HG03469 (cell line): Measurements from ENCODE around the gene KIF3A.

Experiments
- ATAC-seq: cut with Tn5 transposase; IDR thresholded peaks from one replicate; pipeline ENCODE4 v1.9.1; 2021; ENCODE audit warnings: mild to moderate bottlenecking, moderate library complexity, moderate number of reproducible peaks; ENCODE audit not compliant: unreplicated experiment

The KIF3A gene

DNA sequence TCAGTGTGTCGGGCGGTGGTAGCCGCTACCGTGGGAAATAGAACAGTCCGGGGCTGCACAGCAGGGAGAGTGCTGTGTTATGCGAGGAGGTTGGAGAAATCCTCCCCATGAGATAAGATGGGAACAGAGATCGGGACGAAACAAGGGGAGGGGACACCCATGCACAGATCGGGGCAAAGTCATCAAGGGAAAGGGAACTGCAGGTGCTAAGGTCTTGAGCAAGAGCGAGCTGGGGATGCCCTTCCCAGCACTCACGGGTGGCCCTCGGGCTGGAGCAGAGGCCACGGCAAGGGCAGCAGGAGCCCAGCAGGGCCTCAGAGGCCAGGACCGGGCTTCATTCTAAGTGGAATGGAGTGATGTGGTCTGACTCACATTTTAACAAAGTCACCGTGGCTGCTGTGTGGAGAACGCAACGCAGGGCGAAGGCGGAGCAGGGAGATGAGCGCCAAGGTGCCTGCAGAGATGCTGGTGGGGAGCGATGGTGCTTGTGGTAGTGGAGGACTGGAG, 71.7 kb downstream of the KIF3A start:
- no peak for ATAC-seq

DNA sequence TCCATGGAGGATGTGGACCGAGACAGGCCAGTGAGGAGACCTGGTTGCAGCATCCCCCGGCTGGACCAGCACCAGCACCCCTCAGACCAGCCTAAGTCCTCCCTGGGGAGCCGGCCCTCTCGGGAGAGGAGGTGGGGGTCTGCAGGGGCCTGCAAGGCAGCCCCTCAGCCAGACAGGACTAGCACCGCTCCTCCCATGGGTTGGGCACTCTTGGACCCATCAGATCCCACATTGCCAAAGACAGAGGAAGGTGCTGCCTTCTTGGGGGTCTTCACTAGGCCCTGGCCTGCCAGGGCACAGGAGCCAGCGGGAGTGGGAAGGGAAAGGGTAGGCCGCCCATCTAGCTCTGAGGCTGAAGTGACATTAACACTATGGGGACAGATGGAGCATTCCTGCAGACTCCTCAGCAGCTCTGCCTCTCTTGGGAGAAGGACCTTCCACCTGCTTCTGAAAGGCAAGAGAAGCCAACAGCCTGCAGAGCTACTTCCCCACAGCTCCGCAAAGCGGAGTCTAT, 72.6 kb downstream of the KIF3A start:
- no peak for ATAC-seq

DNA sequence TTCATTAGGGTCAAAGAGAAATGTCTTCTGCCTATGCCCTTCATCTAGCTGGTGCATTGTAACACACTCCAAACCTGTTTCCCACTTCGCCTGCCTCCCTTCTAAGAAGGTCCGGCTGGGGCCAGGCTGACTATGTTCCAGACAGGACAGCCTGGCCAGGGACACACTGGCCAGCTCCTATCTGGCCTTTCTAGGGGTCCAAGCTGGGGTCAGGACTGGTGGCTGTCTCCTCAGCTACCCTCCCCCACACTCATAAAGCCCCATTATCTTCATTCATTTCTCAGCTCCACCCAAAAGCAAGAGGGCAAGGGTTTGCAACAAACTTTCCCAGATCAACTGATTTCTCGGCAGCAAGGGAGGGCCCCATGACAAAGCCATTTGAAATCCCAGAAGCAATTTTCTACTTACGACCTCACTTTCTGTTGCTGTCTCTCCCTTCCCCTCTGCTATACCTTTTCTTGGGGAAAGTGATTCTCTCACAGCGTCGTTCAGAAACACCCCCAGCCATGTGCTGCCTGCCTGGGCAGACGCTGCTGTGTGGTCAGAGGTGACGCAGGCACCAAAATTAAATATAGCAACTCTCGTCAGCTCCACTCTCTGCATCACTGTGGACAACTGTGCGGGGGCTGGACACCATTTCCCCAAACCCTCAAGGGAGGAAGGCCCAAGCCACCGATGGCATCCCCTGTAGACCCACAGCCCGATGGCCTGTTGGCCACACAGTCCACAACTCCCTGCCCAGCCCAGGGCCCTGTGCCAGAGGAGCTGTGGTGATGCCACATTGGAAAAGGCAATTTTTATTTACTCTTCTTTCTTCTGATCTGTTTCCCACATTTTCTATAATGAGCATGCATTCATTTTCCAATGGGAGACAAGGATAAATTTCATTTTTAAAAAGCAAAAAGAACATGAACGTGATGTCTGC, 73.3 kb downstream of the KIF3A start:
- ATAC-seq = peak; percentile 42

DNA sequence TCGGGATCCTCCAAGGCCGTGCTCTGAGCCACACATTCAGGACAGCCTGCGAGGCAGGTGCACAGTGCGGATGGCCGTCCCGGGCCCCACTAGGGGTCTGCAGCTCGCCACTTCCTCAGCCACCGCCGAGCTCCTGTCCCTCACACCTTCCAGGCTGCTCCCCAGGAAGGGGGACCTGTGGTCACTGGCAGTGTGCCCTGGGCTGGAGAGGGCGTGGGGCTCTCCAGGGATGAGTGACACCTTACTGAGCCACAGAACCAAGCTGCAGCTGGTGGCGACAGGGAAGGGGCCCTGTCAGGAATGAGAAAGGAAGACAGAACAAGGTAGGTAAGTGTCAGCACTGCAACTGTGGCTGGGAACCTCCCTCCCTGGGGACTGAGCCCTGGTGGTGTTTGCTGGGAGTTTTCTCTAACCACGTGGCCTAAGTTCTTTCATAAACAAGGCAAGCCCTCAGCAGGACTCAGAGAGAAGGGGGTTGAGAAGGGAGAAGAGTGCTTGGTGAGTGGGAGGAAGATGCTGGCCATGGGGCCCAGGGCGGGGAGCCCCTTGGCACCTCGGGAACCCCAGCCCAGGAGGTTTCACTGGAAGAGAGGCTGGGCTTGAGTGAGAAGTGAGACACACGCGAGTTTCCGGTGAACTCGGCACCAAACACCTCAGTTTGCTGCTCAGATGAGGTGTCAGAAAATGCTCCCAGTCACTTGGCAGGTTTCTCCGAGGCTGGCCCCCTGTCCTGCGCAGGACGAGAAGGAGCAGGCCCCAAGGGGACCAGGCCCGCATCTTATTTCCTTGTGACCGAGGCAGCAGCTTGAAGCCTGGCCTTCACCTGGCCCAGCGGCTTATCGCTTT, 74.2 kb downstream of the KIF3A start:
- peak; percentile 53 for ATAC-seq

DNA sequence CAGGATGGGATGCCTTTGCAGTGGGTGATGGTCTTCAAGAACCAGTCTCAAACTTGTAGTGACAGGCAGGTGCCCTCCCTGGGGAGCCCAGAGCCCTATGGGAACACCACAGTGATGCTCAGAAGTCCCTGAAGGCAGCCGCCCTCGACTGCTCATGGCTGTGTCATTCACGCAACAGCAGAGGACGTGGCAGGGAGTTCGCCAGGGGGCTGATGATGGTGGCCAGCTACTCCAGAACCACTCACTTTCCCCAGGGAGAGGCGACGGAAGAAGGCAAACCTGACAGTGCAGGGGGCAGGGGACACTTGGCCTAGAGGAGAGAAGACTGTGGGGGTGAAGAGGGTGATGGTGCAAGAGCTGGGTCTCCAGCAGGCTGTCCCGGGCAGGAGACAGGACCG, 75.3 kb downstream of the KIF3A start:
- ATAC-seq = no peak

DNA sequence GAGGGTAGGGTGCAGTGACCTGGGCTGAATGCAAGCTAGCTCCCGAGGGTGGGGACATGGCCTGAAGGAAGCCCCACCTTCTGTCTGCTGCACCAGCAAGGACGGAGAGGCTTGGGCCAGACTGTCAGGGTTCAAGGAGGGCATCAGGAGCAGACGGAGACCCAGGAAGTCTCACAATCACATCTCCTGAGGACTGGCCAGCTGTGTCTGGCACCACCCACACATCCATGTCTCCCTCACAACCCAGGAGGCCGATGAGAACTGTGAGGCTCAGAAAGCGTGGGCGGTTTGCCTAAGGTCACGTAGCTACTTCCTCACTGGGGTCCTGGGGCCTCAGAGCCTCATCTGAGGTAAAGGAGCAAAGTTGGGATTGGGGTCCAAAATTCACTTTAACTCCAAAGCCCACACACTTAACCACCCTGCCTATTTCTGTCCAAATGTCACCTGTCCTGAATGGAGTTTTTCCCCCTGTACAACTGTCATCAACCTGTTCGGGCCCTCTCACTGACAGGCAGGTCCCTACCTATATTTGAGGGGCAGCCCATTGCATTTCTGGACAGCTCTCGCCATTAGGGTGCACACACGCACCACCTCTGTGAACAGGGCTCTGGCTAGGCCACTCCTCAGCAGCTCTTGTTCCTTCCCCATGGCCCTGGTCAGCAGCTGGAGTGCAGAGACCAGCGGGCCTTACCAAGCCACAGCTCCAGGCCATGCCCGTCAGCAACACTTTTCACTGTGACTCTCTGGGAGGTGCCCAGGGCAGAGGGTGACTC, 75.9 kb downstream of the KIF3A start:
- ATAC-seq = no peak

DNA sequence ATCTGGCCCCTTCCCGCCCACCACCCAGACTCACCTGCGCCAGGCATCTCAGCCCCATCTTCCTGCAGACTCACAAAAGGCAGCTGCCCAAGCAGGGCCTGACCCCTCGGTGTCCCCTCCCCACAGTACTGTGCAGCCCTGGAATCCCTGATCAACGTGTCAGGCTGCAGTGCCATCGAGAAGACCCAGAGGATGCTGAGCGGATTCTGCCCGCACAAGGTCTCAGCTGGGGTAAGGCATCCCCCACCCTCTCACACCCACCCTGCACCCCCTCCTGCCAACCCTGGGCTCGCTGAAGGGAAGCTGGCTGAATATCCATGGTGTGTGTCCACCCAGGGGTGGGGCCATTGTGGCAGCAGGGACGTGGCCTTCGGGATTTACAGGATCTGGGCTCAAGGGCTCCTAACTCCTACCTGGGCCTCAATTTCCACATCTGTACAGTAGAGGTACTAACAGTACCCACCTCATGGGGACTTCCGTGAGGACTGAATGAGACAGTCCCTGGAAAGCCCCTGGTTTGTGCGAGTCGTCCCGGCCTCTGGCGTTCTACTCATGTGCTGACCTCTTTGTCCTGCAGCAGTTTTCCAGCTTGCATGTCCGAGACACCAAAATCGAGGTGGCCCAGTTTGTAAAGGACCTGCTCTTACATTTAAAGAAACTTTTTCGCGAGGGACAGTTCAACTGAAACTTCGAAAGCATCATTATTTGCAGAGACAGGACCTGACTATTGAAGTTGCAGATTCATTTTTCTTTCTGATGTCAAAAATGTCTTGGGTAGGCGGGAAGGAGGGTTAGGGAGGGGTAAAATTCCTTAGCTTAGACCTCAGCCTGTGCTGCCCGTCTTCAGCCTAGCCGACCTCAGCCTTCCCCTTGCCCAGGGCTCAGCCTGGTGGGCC, 77.5 kb downstream of the KIF3A start:
- ATAC-seq = no peak

DNA sequence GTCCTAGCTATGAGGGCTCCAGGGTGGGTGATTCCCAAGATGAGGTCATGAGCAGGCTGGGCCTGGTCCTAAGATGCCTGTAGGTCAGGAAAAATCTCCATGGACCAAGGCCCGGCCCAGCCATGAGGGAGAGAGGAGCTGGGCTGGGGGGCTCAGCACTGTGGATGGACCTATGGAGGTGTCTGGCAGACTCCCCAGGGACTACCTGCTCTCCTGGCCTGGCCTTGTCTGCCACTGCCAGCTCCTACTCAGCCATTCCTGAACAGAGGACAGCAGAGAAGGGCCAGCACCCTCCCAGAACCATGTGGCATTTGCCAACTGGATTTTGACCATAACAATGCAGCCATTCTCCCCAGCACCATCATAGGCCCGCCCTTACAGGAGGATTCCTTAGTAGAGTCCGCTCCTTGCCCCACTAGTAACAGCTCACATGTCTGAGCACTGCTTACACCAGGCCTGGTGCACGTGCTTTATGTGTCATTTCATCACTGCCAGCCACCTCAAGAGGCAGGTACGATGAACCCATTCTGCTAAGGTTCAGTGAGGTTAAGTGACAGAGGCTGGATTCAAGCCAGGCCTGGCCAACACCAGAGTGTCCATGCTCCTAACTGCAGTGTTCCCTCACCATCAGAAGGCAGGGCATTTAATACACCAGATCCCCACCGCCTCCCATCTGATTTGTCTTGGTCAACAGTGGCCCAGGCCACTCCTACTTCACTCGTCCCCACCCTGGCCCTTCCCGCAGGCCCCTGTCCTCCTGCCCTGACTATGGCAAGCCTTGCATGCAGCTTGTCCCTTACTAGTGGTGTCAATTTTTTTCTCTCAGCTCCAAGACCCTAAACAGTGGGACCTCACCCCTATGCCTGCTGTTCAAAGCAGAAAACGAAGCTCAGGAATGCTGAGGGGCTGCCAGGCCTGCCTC, 78.7 kb downstream of the KIF3A start:
- ATAC-seq = no peak

DNA sequence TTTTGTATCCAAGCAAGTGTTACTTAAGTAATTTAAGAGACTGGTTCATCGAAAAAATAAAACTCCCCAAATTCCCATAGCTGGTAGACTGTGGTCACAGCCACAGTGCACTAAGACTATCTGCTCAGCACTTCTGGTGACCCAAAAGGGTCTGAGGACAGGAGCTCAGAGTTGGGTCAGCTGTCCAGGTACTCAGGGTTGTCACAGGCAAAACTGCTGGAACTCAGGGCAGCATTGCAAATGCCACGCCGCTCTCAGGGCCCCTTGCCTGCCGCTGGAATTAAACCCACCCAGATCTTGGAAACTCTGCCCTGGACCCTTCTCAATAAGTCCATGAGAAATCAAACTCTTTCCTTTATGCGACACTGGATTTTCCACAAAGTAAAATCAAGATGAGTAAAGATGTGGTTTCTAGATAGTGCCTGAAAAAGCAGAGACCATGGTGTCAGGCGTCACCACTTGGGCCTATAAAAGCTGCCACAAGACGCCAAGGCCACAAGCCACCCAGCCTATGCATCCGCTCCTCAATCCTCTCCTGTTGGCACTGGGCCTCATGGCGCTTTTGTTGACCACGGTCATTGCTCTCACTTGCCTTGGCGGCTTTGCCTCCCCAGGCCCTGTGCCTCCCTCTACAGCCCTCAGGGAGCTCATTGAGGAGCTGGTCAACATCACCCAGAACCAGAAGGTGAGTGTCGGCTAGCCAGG, 79.5 kb downstream of the KIF3A start, which contains the start of gene IL13:
Gene IL13, plus strand, starts transcription at position 498 of the 705 bp plus-strand sequence. Its CDS starts 14 bp downstream, at position 512.
- no peak for ATAC-seq

DNA sequence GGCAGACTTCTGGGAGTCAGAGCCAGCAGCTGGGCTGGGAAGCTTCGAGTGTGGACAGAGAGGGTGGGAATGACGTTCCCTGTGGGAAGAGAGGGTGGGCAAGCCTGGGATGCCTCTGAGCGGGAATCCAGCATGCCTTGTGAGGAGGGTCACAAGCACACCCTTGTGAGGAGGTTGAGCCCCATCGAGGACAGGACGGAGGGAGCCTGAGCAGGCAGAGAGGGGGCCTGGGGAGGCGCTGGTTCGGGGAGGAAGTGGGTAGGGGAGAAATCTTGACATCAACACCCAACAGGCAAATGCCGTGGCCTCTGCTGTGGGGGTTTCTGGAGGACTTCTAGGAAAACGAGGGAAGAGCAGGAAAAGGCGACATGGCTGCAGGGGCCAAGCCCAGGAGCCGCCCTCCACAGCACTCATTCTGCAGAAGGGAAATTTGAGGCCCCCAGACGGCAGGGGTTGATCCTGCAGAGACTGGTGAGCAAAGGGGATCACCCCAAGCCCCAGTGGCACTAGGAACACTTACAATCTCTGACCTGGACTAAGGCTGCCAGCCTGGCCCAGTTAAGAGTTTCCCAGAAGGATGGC, 80.5 kb downstream of the KIF3A start:
- no peak for ATAC-seq

DNA sequence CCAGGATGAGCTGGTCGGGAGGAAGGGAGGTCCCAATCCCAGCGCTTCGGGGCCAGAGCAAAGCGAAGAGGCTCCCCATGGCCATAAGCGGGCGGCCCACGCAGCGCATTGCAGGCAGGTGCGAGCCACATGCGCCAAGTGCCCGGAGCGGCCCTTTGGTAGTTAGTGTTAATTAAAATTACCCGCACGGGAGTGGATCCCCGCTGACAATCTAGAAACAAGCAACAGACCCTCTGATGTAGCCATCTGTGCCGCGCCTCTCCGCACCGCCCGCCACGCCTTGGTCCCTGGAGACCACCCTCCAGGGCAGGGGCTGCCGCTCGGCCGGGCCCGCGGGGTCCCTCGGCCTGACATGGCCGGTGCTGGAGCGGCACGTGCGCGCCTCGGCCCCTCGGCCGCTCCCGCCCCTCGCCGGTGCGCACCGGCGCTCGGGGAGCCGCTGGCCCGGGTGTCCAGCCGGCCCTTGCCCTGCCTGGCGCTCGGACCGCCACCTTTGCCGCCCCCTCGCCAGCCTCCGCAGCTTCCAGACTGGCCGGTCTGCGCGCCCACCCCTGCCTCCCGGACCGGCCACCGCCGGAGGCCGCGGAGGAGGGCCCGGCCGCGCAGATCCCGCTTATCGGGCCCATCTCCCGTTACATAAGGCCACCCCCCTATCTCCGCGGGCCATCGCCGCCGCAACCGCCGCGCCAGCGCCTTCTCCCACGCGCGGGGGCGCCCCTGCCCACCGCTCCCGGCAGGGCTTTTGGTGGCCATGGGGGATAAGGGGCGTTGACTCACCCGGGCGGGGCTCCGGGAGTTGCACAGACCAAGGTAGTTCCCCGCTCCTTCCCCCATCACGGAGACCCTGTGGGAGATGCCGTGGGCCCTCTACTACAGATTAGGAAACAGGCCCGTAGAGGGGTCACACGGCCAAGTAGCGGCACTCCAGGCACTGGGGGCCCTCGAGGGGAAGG, 81.2 kb downstream of the KIF3A start:
- no peak for ATAC-seq

DNA sequence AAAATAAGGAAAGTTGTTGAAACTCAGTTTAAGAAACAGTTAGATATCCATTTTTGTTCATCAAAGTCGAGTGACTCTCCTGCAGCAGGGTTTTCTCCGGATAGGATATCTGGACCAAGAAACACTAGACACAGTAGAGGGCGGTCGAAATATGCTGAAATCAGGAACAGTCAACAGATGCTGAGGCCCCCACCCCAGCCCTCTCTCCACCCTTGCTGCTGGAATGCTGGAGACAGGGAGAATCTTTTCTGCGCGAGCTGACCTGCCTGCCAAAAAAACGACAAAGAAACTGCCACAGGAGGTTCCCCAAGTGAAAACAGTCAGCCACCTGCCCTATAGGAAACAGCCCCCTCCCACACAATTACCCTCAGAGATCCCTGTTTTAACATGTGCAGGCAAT, 83.6 kb downstream of the KIF3A start:
- no peak for ATAC-seq

DNA sequence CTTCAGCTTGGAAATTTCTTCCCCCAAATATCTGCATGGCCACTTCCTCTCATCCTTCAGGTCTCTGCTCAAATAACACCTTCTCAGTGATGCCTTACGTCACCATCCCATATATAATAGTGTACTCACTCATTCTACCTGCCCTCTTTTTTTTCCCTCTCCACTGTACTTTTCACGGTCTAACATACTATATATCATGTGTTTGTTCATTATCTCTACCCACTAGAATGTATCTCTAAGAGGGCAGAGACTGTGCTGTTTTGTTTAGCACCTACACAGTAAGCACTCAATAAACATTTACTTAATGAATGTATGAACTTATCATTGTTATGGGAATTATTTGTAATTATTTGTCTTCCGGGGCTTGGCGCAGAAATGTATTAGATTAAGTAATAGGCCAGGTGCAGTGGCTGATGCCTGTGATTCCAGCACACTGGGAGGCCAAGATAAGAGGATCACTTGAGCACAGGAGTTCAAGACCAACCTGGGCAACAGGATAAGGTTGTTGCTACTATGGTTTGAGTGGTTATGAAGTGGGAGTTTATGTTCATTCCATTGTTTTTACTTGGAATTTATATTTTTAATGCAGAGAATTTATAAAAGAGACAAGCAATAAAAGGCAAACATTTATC, 85.4 kb downstream of the KIF3A start:
- no peak for ATAC-seq

DNA sequence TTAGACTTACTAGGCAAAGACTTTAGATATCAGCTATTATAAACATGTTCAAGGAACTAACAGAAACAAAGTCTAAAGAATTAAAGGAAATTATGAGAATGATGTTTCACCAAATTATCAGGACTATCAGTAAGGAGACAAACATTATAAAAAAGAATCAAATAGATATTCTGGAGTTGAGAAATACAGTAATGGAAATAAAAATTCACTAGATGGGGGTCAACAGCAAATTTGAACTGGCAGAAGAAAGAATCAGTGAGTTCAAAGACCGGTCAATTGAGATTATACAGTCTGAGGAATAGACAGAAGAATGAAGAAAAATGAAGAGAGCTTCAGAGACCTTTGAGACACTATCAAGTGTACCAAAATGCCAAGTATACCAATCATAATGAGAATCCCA, 89.0 kb downstream of the KIF3A start:
- ATAC-seq = no peak

DNA sequence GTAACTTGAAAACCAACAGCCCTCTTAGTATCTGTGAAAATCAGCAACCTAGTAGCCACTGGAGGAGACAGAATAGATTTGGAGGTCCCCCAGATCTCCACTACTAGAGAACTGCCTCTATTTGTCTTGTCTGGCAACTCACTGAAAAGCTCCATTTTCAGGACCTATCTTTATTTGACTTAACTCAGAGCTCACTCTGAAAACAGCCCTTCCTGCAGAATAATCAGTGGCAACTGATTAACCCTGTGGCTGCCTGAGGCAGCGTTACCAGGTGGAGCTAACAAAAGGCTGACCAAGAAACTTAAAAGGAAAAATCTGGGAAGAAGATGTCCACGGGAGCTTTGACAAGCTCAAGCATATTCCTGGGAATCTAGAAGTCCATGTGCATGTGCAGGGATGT, 89.9 kb downstream of the KIF3A start:
- no peak for ATAC-seq
